Measurements from ENCODE around the gene CATSPER3.
"Not testable (repeated sequence)": the region's sequence is repeated elsewhere in the genome, so short reads cannot be mapped to it uniquely, and the experiment has no call there.

The CATSPER3 gene

DNA sequence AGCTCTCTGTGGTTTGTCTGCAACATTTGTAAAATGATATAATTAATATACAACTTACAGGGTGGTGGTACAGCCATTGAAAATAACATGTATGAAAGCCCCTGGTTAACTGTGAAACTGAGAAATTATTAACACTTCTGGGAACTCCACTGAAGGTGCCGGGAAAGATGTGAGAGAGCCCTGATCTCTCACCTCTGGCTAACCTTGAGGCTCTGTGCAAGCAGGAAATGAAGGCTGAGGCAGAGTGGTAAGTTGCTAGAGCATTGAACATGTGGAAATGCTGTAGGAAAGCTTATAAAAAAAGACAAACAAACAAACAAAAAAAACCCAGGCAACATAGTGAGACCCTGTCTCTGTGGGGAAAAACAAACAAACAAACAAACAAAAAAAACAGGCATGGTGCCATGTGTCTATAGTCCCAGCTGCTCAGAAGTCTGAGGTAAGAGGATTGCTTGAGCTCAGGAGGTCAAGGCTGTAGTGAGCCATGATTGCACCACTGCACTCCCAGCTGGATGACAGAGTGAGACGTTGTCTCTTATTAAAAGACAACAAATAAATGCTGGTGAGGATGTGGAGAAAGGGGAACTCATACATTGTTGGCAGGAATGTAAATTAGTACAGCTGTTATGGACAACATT lies 7.5 kb downstream of the CATSPER3 start:
- H3K9me3 ChIP-seq (ENCODE audit: control insufficient read depth, insufficient read depth, low read length), result peaks cover 36% of the 10 kb centered on the region
- no peak overlapping the region for H3K4me3 ChIP-seq (ENCODE audit: low read depth, low read length)
- no peaks in the 10 kb centered on the region for H3K36me3 ChIP-seq (ENCODE audit: control insufficient read depth, insufficient read depth, low read length)
- H3K4me1 ChIP-seq (ENCODE audit: control insufficient read depth, insufficient read depth, low read length), result no peaks in the 10 kb centered on the region
- H3K27me3 ChIP-seq (ENCODE audit: control insufficient read depth, insufficient read depth, low read length), result no peaks in the 10 kb centered on the region
- H3K9ac ChIP-seq (ENCODE audit: low read depth, low read length), result no peak overlapping the region
- no peak overlapping the region for H3K27ac ChIP-seq (ENCODE audit: low read depth, low read length)

DNA sequence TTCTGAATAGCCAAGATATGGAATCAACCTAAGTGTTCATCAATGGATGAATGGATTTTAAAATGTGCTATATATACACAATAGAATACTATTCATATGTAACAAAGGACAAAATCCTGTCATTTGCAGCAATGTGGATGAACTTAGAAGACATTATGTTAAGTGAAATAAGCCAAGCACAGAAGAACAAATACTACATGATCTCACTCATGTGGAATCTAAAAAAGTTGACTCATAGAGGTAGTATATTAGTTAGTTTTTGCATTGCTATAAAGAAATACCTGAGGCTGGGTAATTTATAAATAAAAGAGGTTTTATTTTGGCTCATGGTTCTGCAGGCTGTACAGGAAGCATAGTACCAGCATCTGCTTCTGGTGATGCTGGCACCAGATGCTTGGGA lies 8.1 kb downstream of the CATSPER3 start:
- H3K9me3 ChIP-seq (ENCODE audit: control insufficient read depth, insufficient read depth, low read length), result peaks cover 36% of the 10 kb centered on the region
- no peak overlapping the region for H3K9ac ChIP-seq (ENCODE audit: low read depth, low read length)
- H3K4me3 ChIP-seq (ENCODE audit: low read depth, low read length), result no peak overlapping the region
- no peaks in the 10 kb centered on the region for H3K36me3 ChIP-seq (ENCODE audit: control insufficient read depth, insufficient read depth, low read length)
- H3K27me3 ChIP-seq (ENCODE audit: control insufficient read depth, insufficient read depth, low read length), result no peaks in the 10 kb centered on the region
- H3K4me1 ChIP-seq (ENCODE audit: control insufficient read depth, insufficient read depth, low read length), result no peaks in the 10 kb centered on the region
- H3K27ac ChIP-seq (ENCODE audit: low read depth, low read length), result no peak overlapping the region

DNA sequence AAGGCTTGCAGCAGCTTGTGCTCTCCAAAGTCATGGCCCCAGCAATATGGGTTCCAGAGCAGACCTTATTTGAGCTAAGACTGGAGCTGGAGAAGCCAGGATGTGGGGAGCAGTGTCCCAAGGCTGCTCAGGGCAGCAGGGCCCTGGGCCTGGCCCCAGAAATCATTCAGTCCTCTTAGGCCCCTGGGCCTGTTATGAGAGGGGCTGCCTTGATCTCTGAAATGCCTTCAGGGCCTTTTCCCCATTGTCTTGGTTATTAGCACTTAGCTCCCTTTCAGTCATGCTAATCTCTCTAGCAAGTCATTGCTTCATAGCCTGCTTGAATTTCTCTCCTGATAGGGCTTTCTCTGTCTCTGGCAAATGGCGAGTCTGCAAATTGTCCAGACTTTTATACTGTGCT lies 9.1 kb downstream of the CATSPER3 start:
- Histone ChIP-seq H3K27ac (ENCODE audit: low read depth, low read length) (no peak overlapping the region), H3K9ac (ENCODE audit: low read depth, low read length) (no peak overlapping the region), H3K4me1 (ENCODE audit: control insufficient read depth, insufficient read depth, low read length) (no peaks in the 10 kb centered on the region), H3K4me3 (ENCODE audit: low read depth, low read length) (no peak overlapping the region), H3K36me3 (ENCODE audit: control insufficient read depth, insufficient read depth, low read length) (no peaks in the 10 kb centered on the region), H3K27me3 (ENCODE audit: control insufficient read depth, insufficient read depth, low read length) (no peaks in the 10 kb centered on the region), H3K9me3 (ENCODE audit: control insufficient read depth, insufficient read depth, low read length) (peaks cover 42% of the 10 kb centered on the region)

DNA sequence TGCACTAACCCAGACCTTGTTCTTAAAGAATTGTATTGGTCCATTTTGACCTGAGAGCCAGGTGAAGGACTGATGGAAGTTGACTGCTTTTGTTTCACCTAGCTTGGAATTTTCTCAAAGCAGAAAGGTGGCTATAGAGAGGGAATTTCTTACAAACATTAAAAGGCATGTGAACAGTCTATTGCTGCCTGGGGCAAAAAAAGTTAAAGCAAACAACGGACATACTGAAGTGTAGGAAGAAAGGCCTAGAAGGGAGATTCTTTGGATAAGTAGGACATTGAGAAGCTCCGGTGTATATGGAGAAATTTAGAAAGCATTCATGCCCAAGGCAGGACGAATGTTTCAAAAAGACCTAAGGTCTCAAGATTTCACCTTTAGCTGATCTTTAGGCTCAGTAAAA lies 11.7 kb downstream of the CATSPER3 start:
- Histone ChIP-seq H3K27ac (ENCODE audit: low read depth, low read length) (no peak overlapping the region), H3K9ac (ENCODE audit: low read depth, low read length) (no peak overlapping the region), H3K4me3 (ENCODE audit: low read depth, low read length) (no peak overlapping the region), H3K27me3 (ENCODE audit: control insufficient read depth, insufficient read depth, low read length) (no peaks in the 10 kb centered on the region), H3K9me3 (ENCODE audit: control insufficient read depth, insufficient read depth, low read length) (peaks cover 49% of the 10 kb centered on the region), H3K4me1 (ENCODE audit: control insufficient read depth, insufficient read depth, low read length) (no peaks in the 10 kb centered on the region), H3K36me3 (ENCODE audit: control insufficient read depth, insufficient read depth, low read length) (no peaks in the 10 kb centered on the region)

DNA sequence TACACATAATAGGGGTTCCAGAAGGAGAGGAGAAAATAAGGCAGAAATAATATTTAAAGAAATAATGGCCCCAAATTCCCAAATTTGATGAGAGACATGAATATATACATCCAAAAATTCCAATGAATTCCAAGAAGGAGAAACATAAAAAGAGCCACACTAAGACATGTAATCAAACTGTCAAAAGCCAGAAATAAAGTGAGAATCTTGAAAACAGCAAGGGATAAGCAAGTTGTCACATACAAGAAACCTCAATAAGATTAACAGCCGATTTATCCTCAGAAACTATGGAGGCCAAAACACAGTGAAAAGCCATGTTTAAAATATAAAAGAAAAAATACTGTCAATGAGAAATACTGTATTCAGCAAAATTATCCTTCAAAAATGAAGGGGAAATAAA lies 14.5 kb downstream of the CATSPER3 start:
- H3K4me3 ChIP-seq (ENCODE audit: low read depth, low read length), result no peak overlapping the region
- no peaks in the 10 kb centered on the region for H3K36me3 ChIP-seq (ENCODE audit: control insufficient read depth, insufficient read depth, low read length)
- peaks cover 29% of the 10 kb centered on the region for H3K9me3 ChIP-seq (ENCODE audit: control insufficient read depth, insufficient read depth, low read length)
- no peaks in the 10 kb centered on the region for H3K27me3 ChIP-seq (ENCODE audit: control insufficient read depth, insufficient read depth, low read length)
- H3K9ac ChIP-seq (ENCODE audit: low read depth, low read length), result no peak overlapping the region
- H3K27ac ChIP-seq (ENCODE audit: low read depth, low read length), result no peak overlapping the region
- H3K4me1 ChIP-seq (ENCODE audit: control insufficient read depth, insufficient read depth, low read length), result no peaks in the 10 kb centered on the region

DNA sequence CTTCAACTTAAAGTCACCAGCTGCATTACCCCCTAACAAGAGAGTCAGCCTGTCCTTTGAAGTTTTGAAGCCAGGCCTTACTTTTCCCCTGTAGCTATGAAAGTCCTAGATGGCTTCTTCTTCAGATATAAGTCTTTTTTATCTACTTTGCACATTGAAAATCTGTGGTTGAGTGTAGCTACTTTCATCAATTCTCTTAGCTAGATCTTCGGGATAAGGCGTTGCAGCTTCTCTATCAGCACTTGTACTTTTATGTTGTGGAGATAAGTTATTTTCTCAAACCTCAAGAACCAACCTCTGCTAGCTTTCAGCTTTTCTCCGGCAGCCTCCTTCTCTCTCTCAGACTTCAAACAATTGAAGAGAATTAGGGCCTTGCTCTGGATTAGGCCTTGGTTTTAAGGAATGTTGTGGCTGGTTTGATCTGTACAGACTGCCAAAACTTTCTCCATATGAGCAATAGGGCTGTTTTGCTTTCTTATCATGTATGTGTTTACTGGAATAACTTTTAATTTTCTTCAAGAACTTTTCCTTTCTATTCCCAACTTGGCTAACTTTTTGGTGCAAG lies 21.6 kb downstream of the CATSPER3 start:
- Histone ChIP-seq H3K9me3 (ENCODE audit: control insufficient read depth, insufficient read depth, low read length) (no peaks in the 10 kb centered on the region), H3K27ac (ENCODE audit: low read depth, low read length) (no peak overlapping the region), H3K27me3 (ENCODE audit: control insufficient read depth, insufficient read depth, low read length) (no peaks in the 10 kb centered on the region), H3K4me1 (ENCODE audit: control insufficient read depth, insufficient read depth, low read length) (peaks cover 16% of the 10 kb centered on the region), H3K4me3 (ENCODE audit: low read depth, low read length) (no peak overlapping the region), H3K9ac (ENCODE audit: low read depth, low read length) (no peak overlapping the region), H3K36me3 (ENCODE audit: control insufficient read depth, insufficient read depth, low read length) (no peaks in the 10 kb centered on the region)

DNA sequence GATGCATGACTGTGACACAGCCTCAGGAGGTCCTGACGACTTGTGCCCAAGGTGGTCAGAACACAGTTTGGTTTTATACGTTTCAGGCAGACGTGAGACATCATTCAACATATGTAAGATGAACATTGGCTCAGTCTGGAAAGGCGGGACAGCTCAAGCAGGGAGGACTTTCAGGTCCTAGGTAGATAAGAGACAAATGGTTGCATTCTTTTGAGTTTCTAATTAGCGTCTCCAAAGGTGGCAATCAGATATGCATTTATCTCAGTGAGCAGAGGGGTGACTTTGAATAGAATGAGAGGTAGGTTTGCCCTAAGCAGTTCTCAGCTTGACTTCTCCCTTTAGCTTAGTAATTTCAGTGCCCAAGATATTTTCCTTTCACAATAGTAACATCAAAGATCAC lies 22.5 kb downstream of the CATSPER3 start:
- H3K4me3 ChIP-seq (ENCODE audit: low read depth, low read length), result 0 out of 2 replicates have a peak overlapping the region, but pooled peaks have one; percentile 22
- H3K4me1 ChIP-seq (ENCODE audit: control insufficient read depth, insufficient read depth, low read length), result peaks cover 16% of the 10 kb centered on the region
- H3K27ac ChIP-seq (ENCODE audit: low read depth, low read length), result peak overlapping the region; percentile 1
- H3K36me3 ChIP-seq (ENCODE audit: control insufficient read depth, insufficient read depth, low read length); H3K9ac ChIP-seq (ENCODE audit: low read depth, low read length); H3K27me3 ChIP-seq (ENCODE audit: control insufficient read depth, insufficient read depth, low read length); H3K9me3 ChIP-seq (ENCODE audit: control insufficient read depth, insufficient read depth, low read length): not testable (repeated sequence)

DNA sequence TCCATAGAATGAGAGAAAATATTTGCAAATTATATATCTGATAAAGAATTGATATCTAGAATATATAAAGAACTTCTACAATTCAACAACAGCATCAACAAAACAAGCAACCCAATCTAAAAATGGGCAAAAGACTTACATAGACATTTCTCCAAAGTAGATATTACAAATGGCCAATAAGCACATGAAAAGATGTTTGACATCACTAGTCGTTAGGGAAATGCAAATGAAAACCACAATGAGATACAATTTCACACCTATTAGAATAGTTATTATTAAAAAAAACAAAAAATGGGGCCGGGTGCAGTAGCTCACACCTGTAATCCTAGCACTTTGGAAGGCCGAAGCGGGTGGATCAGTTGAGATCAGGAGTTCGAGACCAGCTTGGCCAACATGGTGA lies 24.4 kb downstream of the CATSPER3 start:
- Histone ChIP-seq H3K27me3 (ENCODE audit: control insufficient read depth, insufficient read depth, low read length) (no peaks in the 10 kb centered on the region), H3K9me3 (ENCODE audit: control insufficient read depth, insufficient read depth, low read length) (no peaks in the 10 kb centered on the region), H3K9ac (ENCODE audit: low read depth, low read length) (no peak overlapping the region), H3K4me3 (ENCODE audit: low read depth, low read length) (no peak overlapping the region), H3K27ac (ENCODE audit: low read depth, low read length) (no peak overlapping the region), H3K4me1 (ENCODE audit: control insufficient read depth, insufficient read depth, low read length) (peaks cover 16% of the 10 kb centered on the region), H3K36me3 (ENCODE audit: control insufficient read depth, insufficient read depth, low read length) (no peaks in the 10 kb centered on the region)

DNA sequence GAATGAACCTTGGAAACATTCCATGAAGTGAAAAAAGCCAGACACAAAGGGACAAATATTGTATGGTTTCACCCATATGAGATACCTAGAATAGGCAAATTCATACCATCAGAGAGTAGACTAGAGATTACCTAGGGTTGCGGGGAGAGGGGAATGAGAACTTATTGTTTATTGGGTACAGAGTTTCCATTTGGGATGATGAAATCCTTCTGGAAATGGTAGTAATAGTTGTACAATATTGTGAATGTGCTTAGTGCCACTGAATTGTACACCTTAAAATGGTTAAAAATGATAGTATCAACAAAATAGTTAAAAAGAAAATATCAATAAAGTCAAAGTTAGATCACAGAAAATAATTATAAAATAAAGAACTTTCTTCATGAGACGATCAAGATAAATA lies 25.5 kb downstream of the CATSPER3 start:
- Histone ChIP-seq H3K9me3 (ENCODE audit: control insufficient read depth, insufficient read depth, low read length) (no peaks in the 10 kb centered on the region), H3K9ac (ENCODE audit: low read depth, low read length) (no peak overlapping the region), H3K27ac (ENCODE audit: low read depth, low read length) (no peak overlapping the region), H3K36me3 (ENCODE audit: control insufficient read depth, insufficient read depth, low read length) (no peaks in the 10 kb centered on the region), H3K4me1 (ENCODE audit: control insufficient read depth, insufficient read depth, low read length) (peaks cover 16% of the 10 kb centered on the region), H3K4me3 (ENCODE audit: low read depth, low read length) (no peak overlapping the region), H3K27me3 (ENCODE audit: control insufficient read depth, insufficient read depth, low read length) (no peaks in the 10 kb centered on the region)

DNA sequence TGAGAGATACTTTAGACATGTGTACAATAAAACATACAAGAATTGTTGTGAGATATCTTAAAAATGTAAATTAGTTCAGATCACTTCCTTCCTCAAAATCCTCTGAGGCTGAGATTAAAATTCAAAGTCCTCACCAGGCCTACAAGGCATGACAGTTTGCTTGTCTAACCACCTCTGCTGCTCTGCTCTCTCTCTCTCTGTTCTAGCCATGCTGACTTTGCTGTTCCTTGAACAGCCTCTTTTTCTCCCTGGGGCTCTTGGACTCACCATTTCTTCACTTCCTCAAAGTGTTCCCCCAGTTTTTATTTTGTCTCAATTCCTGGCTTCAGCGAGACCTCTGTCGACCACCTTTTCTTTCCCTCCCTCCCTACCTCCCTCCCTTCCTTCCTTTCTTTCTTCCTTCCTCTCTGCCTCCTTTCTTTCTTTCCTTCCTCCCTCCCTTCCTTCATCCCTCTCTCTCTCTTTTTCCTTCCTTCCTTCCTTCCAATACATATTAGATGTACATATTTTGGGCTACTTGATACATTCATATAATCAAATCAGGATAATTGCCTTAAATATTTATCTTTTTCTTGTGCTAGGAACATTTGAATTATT lies 27.0 kb downstream of the CATSPER3 start:
- Histone ChIP-seq H3K27ac (ENCODE audit: low read depth, low read length) (no peak overlapping the region), H3K4me1 (ENCODE audit: control insufficient read depth, insufficient read depth, low read length) (peaks cover 10% of the 10 kb centered on the region), H3K36me3 (ENCODE audit: control insufficient read depth, insufficient read depth, low read length) (no peaks in the 10 kb centered on the region), H3K9me3 (ENCODE audit: control insufficient read depth, insufficient read depth, low read length) (no peaks in the 10 kb centered on the region), H3K27me3 (ENCODE audit: control insufficient read depth, insufficient read depth, low read length) (no peaks in the 10 kb centered on the region), H3K9ac (ENCODE audit: low read depth, low read length) (no peak overlapping the region), H3K4me3 (ENCODE audit: low read depth, low read length) (no peak overlapping the region)

DNA sequence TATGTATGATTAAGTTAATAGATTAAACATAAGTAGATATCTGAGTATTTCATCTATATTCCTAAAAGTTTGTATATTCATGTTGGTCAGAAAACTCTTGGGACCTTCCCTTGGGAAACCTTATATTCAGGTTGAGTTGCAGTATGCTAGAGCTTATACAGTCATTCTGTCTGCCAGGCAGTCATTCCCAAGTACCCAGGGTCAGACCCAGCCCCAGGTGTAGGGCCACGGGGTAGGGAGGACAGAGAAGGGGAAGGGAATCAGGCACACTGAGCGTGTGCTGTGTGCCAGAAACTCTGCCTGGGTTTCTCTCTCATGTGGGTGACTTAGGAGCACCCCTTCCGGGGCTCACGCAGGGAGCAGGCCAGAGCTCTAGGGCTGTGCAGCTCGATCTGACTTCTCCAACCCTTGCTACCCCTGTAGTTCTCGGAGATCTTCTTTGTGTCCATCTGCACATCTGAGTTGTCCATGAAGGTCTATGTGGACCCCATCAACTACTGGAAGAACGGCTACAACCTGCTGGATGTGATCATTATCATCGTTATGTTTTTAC lies 28.2 kb downstream of the CATSPER3 start:
- Histone ChIP-seq H3K9ac (ENCODE audit: low read depth, low read length) (no peak overlapping the region), H3K27ac (ENCODE audit: low read depth, low read length) (no peak overlapping the region), H3K9me3 (ENCODE audit: control insufficient read depth, insufficient read depth, low read length) (no peaks in the 10 kb centered on the region), H3K4me1 (ENCODE audit: control insufficient read depth, insufficient read depth, low read length) (no peaks in the 10 kb centered on the region), H3K36me3 (ENCODE audit: control insufficient read depth, insufficient read depth, low read length) (no peaks in the 10 kb centered on the region), H3K4me3 (ENCODE audit: low read depth, low read length) (no peak overlapping the region), H3K27me3 (ENCODE audit: control insufficient read depth, insufficient read depth, low read length) (no peaks in the 10 kb centered on the region)

All from HUES48 (cell line).